ENCODE data around the gene PI16. TPM values are rescaled to one million over a fixed set of nuclear protein-coding genes. Genes with fewer than 3 reads are reported as not detected.

Gene PI16
- total RNA-seq, 1 experiment from 2014 or later = 0.17 TPM

- no peak for TF ChIP-seq USF2 (CRISPR knock-in tag; IDR thresholded peaks at IDR 0.05)
These were observed 43.5 kb downstream of the PI16 start (continued) for GRCh38 chr6:36997811-36998722.

GRCh38 chr6:36998723-36999038 is 44.1 kb downstream of the PI16 start:
- H3K27ac Mint-ChIP-seq = no peak overlapping the region
- no peaks in the 10 kb centered on the region for H3K36me3 Mint-ChIP-seq
- ChIA-PET CTCF (interaction anchor here (0.6 to 3.2 kb wide), 2 partner anchors 17 to 20 kb away, joined by 3 to 24 read pairs; no protein-coding TSS in a partner anchor), POLR2A (no interaction called here)
- H3K27me3 Mint-ChIP-seq (ENCODE audit: low read depth) = no peaks in the 10 kb centered on the region
- no peak overlapping the region for H3K4me3 Mint-ChIP-seq
- peaks cover 22% of the 10 kb centered on the region for H3K4me1 Mint-ChIP-seq
- DNase-seq (ENCODE audit: low spot score) (no peak), ATAC-seq (no peak)
- no peaks in the 10 kb centered on the region for H3K9me3 Mint-ChIP-seq
- no peak for TF ChIP-seq ERG (CRISPR knock-in tag; IDR thresholded peaks at IDR 0.05)
- no peak for TF ChIP-seq ESRRA (CRISPR knock-in tag; IDR thresholded peaks at IDR 0.05; ENCODE audit: borderline replicate concordance)

- Mint-ChIP-seq H3K9me3 (no peaks in the 10 kb centered on the region), H3K36me3 (no peaks in the 10 kb centered on the region), H3K4me3 (no peak overlapping the region), H3K4me1 (peaks cover 22% of the 10 kb centered on the region), H3K27me3 (ENCODE audit: low read depth) (no peaks in the 10 kb centered on the region), H3K27ac (no peak overlapping the region)
- ChIA-PET POLR2A (no interaction called here), CTCF (interaction anchor here (0.6 to 3.2 kb wide), 2 partner anchors 17 to 19 kb away, joined by 3 to 24 read pairs; no protein-coding TSS in a partner anchor)
- ATAC-seq (peak; percentile 37), DNase-seq (ENCODE audit: low spot score) (no peak)
- TF ChIP-seq ETV6 (CRISPR knock-in tag; IDR thresholded peaks at IDR 0.05) = no peak
- 0 out of 2 replicates have a peak, but pooled peaks have one; percentile 21 for TF ChIP-seq USF2 (CRISPR knock-in tag; IDR thresholded peaks at IDR 0.05)
These were observed 44.7 kb downstream of the PI16 start for GRCh38 chr6:36999061-36999750.

- CTCF ChIA-PET = interaction anchor here (0.6 to 3.2 kb wide), 2 partner anchors 19 to 241 kb away, joined by 4 to 24 read pairs; no protein-coding TSS in a partner anchor
- Mint-ChIP-seq H3K27ac (no peak overlapping the region), H3K27me3 (ENCODE audit: low read depth) (no peaks in the 10 kb centered on the region), H3K9me3 (no peaks in the 10 kb centered on the region), H3K4me1 (peaks cover 22% of the 10 kb centered on the region), H3K4me3 (no peak overlapping the region), H3K36me3 (no peaks in the 10 kb centered on the region)
- ATAC-seq (no peak), DNase-seq (ENCODE audit: low spot score) (no peak)
- no peak for TF ChIP-seq ZMAT4 (CRISPR knock-in tag; IDR thresholded peaks at IDR 0.05)
- TF ChIP-seq NFE2L1 (CRISPR knock-in tag; IDR thresholded peaks at IDR 0.05) = no peak
- TF ChIP-seq EMX1 (CRISPR knock-in tag; IDR thresholded peaks at IDR 0.05) = no peak
- no peak for TF ChIP-seq ETV6 (CRISPR knock-in tag; IDR thresholded peaks at IDR 0.05)
- no peak for TF ChIP-seq ZNF138 (CRISPR knock-in tag; conservative IDR thresholded peaks at IDR 0.05)
- no peak for TF ChIP-seq ZNF423 (CRISPR knock-in tag; IDR thresholded peaks at IDR 0.05)
- TF ChIP-seq TEAD4 (CRISPR knock-in tag; IDR thresholded peaks at IDR 0.05) = no peak
- no peak for TF ChIP-seq SP1 (CRISPR knock-in tag; conservative IDR thresholded peaks at IDR 0.05)
- no peak for TF ChIP-seq PRRX2 (CRISPR knock-in tag; IDR thresholded peaks at IDR 0.05)
- TF ChIP-seq CDX4 (CRISPR knock-in tag; IDR thresholded peaks at IDR 0.05; ENCODE audit: borderline replicate concordance) = no peak
- no peak for TF ChIP-seq CTCF (IDR thresholded peaks at IDR 0.05)
- no peak for TF ChIP-seq ATF1 (CRISPR knock-in tag; IDR thresholded peaks at IDR 0.05)
- POLR2A ChIA-PET = no interaction called here
These were observed 45.2 kb downstream of the PI16 start for GRCh38 chr6:36999751-37000125.
